ENCODE results near the gene GMDS.
"Not testable (repeated sequence)": the region's sequence is repeated elsewhere in the genome, so short reads cannot be mapped to it uniquely, and the experiment has no call there.

GMDS gene

DNA sequence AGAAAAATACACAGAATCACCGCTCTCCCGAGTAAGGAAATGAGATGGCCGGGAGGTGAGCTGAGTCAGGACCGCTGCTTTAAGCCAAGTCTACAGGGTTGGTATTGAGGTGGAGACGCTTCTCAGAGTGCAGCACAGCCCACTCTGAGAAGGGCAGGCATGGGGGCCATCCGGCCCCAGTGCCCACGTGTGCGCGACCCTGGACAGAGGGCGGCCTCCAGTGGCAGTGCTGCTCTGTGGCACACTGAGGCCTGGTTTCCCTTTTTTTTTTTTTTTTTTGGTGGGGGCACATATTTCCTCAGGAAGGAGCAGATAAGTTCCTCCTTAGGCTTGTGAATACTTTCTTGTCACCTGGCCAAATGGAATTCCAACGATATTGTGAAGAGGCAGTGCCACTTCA, 546.9 kb downstream of the GMDS start:
- no peak for DNase-seq

GRCh38 chr6:1697688-1698351, 547.6 kb downstream of the GMDS start:
- no peak for DNase-seq

- DNase-seq, result no peak
These were observed 548.9 kb downstream of the GMDS start for GRCh38 chr6:1696463-1696850.

- no peak for DNase-seq
These were observed 549.6 kb downstream of the GMDS start for GRCh38 chr6:1695546-1696462.

DNA sequence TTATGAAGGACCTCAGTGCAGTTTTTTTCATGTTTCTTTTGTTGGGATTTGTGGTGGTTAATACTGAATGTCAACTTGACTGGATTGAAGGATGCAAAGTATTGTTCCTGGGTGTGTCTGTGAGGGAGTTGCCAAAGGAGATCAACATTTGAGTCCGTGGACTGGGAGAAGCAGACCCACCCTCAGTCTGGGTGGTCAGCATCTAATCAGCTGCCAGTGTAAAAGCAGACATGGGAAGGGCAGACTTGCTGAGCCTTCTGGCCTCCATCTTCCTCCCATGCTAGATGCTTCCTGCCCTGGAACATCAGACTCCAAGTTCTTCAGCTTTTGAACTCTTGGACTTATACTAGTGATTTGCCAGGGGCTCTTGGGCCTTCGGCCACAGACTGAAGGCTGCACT, 553.6 kb downstream of the GMDS start:
- not testable (repeated sequence) for DNase-seq

- not testable (repeated sequence) for DNase-seq
These were observed 554.7 kb downstream of the GMDS start for GRCh38 chr6:1690656-1691055.

DNA sequence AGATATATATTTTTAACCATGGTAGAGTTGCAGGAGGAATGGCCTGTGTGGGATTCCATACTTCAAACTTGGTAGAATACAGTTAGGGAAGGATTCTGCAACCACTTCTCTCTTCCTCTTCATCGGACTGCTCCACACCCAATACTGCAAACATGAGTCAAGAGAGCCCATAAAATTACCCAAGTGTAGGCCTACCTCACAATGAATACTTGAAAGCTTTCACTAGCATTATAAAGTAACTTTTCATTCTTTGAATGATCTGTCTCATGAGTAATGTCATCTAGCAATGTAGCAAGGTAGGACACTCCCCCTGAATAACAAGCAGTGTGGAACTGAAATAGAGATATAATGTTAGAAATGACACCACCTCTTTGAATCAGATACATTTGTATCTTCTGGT, 556.3 kb downstream of the GMDS start:
- no peak for DNase-seq

- no peak for DNase-seq
These were observed 557.0 kb downstream of the GMDS start for GRCh38 chr6:1688396-1688795.

GRCh38 chr6:1687402-1687801, 558.0 kb downstream of the GMDS start:
- DNase-seq, result no peak

- DNase-seq, result no peak
These were observed 559.0 kb downstream of the GMDS start for GRCh38 chr6:1686117-1687098.

DNA sequence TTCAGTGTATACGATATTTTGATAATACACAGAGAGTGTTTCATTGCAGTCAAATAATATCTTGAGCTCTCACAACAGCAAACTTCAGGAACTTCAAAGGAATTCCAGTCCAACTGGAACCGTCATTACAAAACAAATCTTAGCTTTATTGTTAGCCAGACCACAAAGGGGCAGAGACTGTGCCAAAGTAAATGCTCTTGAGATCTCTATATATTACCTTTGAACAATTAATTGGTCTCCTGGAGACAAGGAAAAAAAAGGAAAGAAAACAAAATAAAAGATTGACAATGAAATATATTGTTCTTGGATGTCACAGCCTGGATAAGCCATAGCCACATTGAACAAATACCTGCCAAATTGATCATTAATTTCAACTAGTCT, 565.7 kb downstream of the GMDS start:
- no peak for DNase-seq

DNA sequence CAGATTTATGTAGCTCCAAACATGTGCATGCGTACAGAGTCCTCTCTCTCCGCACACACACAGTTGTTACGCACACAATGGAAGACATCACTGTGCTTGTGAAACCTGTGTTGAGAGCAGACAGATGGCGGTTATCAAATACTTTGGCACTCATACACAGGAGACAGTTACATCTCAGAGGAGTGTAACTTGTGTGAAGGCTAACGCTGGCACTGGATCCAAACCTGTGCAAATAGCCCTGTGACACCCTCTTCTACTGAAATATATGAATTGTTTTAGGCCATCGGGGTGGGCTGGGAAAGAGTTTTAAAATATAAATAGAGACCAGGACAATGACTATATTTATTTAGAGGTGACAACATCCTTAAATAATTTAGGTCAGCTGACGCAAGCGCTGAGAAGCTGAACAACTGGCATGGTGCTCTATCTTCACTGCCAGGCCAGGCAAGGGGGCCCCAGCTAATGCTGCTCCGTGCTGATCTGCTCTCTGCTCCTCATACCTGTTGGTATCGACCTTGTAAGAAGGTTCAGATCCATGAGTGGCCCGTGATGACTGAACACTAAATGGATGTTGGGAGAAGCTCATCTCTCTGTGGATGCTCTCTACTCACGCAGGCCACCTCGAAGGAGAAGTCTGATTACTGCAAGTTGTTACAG, 566.2 kb downstream of the GMDS start:
- no peak for DNase-seq

GRCh38 chr6:1678201-1678600, 567.2 kb downstream of the GMDS start:
- DNase-seq, result no peak

GRCh38 chr6:1672379-1672778, 573.0 kb downstream of the GMDS start:
- no peak for DNase-seq

- no peak for DNase-seq
These were observed 574.5 kb downstream of the GMDS start for GRCh38 chr6:1670711-1671462.

DNA sequence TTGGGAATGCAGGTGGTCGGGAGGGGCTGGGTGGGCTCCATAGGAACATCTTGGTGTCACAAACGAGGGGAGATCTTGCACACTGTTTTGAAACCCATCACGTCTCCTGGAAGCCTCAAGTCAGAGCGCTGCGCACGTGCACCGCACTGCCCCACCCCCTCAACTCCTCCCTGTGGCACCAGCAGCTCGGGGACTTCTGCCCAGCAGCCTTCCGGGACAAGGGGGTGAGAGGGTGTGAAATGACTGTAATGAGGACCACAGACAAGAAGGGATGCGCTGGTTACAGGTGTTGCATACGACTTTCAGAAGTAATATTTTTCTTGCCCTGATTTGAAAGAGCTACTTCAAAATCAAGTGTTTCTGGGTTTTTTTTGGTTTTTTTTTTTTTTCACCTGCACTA, 575.4 kb downstream of the GMDS start:
- DNase-seq, result no peak

- not testable (repeated sequence) for DNase-seq
These were observed 576.9 kb downstream of the GMDS start for GRCh38 chr6:1668456-1668855.

DNA sequence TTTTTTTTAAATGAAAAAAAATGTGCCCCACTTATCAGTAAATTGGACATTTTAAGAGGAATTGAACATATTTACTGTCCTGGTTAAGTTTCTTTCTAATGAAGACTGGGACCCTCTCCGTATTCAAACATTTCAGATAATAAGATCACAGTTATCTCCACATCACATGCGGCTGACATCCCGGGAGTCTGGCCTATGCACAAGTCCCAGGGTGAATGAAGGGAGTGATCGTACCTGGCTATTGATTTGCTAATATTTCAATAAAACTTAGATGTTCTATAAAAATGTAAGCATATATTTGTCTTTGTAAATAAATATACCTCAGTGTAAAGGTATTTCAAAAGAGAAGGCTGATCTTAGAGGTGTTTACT, 577.6 kb downstream of the GMDS start:
- no peak for DNase-seq

GRCh38 chr6:1667012-1667804, 578.2 kb downstream of the GMDS start:
- no peak for DNase-seq

GRCh38 chr6:1665214-1665613, 580.2 kb downstream of the GMDS start:
- DNase-seq, result no peak

GRCh38 chr6:1664329-1664728, 581.1 kb downstream of the GMDS start:
- no peak for DNase-seq

Measured in NCI-H1436 treated with DMSO at 0.1 percent for 48 hours (cell line).